Body of pancreas (tissue), 4 donors: ENCODE data around the gene CLDN6. TPM values are rescaled to one million over a fixed set of nuclear protein-coding genes. Genes with fewer than 3 reads are reported as not detected.
A peak's percentile ranks its signal among the peaks of the same experiment; 100 is the strongest.

Experiments
- ATAC-seq: fragments of 150-250 bp; one replicate; pipeline ENCODE4 v1.9.1; 2016
- DNase-seq, 4 donors: peaks; one replicate each; pipeline ENCODE4 v3.0.0-alpha.2; 2019
- H3K27ac ChIP-seq, 4 donors: fragments of 200-600 bp; sonication (generic); 1 replicate in 3 of 4; 2 replicates in 1 of 4; pipeline versions ENCODE4 v1.5.1 to v1.6.1; 2016 to 2019; ENCODE audit warnings: mild to moderate bottlenecking in 1 of 4, mixed read lengths in 1 of 4, moderate library complexity in 1 of 4
- H3K27me3 ChIP-seq, 2 donors: fragments of 200-600 bp; sonication (generic); one replicate each; pipeline ENCODE4 v1.6.0; 2016; ENCODE audit warnings: mild to moderate bottlenecking in 1 of 2
- H3K36me3 ChIP-seq, 2 donors: fragments of 200-600 bp; sonication (generic); replicated peaks in 1 of 2; 2 replicates each; pipeline ENCODE4 v1.5.1; 2016; ENCODE audit warnings: low read depth in 2 of 2; ENCODE audit not compliant: insufficient read depth in 1 of 2
- H3K4me1 ChIP-seq: fragments of 200-600 bp; sonication (generic); one replicate; pipeline ENCODE4 v1.6.0; 2016
- H3K4me3 ChIP-seq, 2 donors: fragments of 200-600 bp; sonication (generic); 1 replicate in 1 of 2; 2 replicates in 1 of 2; pipeline ENCODE4 v1.5.1; 2016 to 2019
- H3K9me3 ChIP-seq, 3 donors: fragments of 200-600 bp; sonication (generic); 1 replicate in 2 of 3; 2 replicates in 1 of 3; pipeline ENCODE4 v1.5.1; 2016
- POLR2A ChIP-seq, 3 donors: fragments of 450-650 bp; IDR thresholded peaks; one replicate each; pipeline ENCODE4 v1.6.1; 2016; ENCODE audit warnings: antibody characterized with exemption in 3 of 3, mild to moderate bottlenecking in 2 of 3
- WGBS, 2 donors: methylation state at CpG; one replicate each; pipeline ENCODE4 v1.1.5; 2017; 5-methylcytosine and 5-hydroxymethylcytosine counted together
- intact Hi-C: fragments of 100-400 bp; cut with DNase I; formaldehyde crosslinking; loops from one replicate; pipeline ENCODE4 v1.15.1; 2023
- total RNA-seq, 2 donors: library from RNA; depleted of rRNA; stranded (reverse); fragments of >200 nt; gene quantifications; one replicate each; pipeline ENCODE4 v1.1.0, GENCODE V29; 2016
- TF ChIP-seq, protein P1 (sequence below), 7 experiments: fragments of 450-650 bp in 4 of 7; fragments of 200-600 bp in 3 of 7; sonication (generic) in 3 of 7; IDR thresholded peaks; one replicate each; pipeline ENCODE4 v1.5.1; 2016 to 2019; ENCODE audit warnings: antibody characterized with exemption in 7 of 7

Gene CLDN6
- total RNA-seq, 2 donors from 2014 or later = 0.33 to 0.78 TPM

DNA sequence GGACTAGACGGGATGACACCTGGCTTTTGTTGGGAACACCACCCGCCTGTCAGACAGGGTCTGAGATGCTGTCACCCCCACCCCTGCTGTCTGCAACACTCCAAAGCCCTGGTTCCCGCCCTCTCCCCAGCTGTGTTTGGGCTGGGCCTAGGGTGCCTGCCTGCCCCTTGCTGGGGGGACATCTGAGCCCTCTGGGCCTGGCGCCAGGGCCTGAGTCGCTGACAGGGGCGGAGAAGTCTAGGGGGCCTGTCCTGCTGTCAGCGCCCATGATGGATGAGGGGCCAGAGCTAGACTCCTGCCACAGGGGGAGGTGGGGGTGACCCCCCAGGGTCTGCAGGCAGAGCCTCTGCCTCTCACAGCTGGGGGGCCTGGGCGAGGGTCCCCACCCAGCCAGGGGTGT lies 30.1 kb downstream of the CLDN6 start:
- WGBS, 2 donors = 72% methylated on average over 8 of the region's 8 CpGs; no CpG with 5 or more reads in 1 of the 2 donors
- ATAC-seq (no peak), DNase-seq (no peak)

DNA sequence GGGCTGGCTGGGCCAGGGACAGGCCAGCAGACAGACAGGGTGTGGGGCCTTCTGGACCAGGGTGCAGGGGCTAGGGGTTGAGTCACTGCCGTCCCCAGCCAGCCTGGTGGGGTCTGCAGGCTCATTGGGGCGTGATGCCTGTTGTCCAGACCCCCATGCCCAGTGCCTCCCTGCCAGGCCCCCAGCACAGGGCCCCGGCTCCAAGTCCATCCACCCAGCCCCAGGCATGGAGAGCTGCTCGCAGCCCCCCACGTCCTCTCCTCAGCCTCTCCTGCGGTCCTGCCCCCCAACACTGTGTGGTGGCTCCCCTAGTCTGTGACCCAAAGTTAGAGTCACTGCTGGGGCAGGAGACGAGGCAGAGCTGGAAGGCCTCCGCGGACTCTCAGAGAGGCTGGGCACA lies 30.7 kb downstream of the CLDN6 start:
- TF ChIP-seq POLR2A (IDR thresholded peaks at IDR 0.05) = no peak
- TF ChIP-seq, protein P1, sequence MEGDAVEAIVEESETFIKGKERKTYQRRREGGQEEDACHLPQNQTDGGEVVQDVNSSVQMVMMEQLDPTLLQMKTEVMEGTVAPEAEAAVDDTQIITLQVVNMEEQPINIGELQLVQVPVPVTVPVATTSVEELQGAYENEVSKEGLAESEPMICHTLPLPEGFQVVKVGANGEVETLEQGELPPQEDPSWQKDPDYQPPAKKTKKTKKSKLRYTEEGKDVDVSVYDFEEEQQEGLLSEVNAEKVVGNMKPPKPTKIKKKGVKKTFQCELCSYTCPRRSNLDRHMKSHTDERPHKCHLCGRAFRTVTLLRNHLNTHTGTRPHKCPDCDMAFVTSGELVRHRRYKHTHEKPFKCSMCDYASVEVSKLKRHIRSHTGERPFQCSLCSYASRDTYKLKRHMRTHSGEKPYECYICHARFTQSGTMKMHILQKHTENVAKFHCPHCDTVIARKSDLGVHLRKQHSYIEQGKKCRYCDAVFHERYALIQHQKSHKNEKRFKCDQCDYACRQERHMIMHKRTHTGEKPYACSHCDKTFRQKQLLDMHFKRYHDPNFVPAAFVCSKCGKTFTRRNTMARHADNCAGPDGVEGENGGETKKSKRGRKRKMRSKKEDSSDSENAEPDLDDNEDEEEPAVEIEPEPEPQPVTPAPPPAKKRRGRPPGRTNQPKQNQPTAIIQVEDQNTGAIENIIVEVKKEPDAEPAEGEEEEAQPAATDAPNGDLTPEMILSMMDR (IDR thresholded peaks at IDR 0.05) = no peak
- H3K4me1 ChIP-seq = peaks cover 32% of the 10 kb centered on the region
- H3K4me3 ChIP-seq = no peak overlapping the region
- intact Hi-C loops = no loop called here
- no peak overlapping the region for H3K27ac ChIP-seq
- no peak for ATAC-seq
- WGBS, 2 donors = 92% methylated on average over 2 of the region's 9 CpGs; no CpG with 5 or more reads in 1 of the 2 donors
- no peak for DNase-seq
- H3K27me3 ChIP-seq = no peaks in the 10 kb centered on the region
- H3K36me3 ChIP-seq = no peaks in the 10 kb centered on the region
- no peaks in the 10 kb centered on the region for H3K9me3 ChIP-seq

More for the DNA sequence above, 30.1 kb downstream of the CLDN6 start:
- Histone ChIP-seq H3K4me1 (peaks cover 32% of the 10 kb centered on the region), H3K9me3 (no peaks in the 10 kb centered on the region), H3K27me3 (no peaks in the 10 kb centered on the region), H3K27ac (no peak overlapping the region), H3K36me3 (no peaks in the 10 kb centered on the region), H3K4me3 (no peak overlapping the region)
- TF ChIP-seq, protein P1 (IDR thresholded peaks at IDR 0.05) = no peak
- no peak for TF ChIP-seq POLR2A (IDR thresholded peaks at IDR 0.05)
- intact Hi-C loops = no loop called here

DNA sequence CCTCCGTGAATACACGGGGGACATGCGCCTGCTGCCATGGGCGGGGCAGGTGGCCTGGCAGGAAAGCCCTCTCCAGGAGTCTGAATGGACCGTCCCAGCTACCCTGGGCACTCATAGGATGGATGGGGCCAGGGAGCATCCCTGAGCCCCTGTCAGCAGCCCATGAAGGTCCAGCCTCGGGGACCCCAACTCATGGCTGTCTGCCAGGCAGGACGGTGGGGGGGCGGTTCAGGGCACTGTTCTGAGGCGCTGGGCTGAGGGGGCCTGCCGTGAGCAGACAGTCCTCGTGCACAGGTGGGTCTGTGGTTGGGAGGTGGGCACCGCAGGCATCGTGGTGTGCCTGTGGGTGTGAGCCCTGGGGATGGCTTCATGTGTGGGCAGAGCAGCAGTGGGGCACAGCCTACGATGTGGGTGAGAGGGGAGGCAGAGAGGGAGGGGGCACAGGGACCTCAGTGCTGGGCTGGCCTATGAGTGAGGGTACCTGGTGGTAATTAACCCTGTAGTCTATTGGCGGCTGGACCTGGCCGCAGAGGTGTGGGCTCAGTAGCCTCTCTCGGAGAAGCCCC lies 31.3 kb downstream of the CLDN6 start:
- 80 to 89% methylated on average over 3 to 14 of the region's 17 CpGs for WGBS, 2 donors
- peaks cover 32% of the 10 kb centered on the region for H3K4me1 ChIP-seq

DNA sequence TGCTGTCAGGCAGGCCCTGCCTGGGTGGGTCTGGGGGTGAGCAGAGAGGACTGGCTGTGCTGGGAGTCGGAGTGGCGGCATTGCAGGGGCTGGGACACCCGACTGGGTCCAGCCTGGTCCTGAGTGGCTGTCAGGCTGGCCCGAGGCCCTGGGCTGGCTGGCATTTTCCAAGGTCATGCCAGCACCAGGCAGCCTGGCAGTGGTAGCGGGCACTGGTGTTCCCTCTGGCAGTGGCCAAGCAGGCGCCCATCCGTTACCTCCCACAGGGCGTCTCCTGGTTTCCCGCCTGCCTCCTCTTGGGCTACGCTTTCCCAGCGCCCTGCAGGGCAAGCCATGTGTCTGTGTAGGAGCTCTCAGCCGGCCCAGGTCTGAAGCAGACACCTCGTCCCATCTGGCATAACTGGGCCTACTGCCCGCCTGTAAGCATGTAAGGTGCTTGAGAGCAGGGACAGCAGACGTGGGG lies 32.1 kb downstream of the CLDN6 start:
- WGBS, 2 donors = 0 to 18% methylated on average over 1 to 15 of the region's 15 CpGs
- intact Hi-C loops = no loop called here
- ATAC-seq (peak; percentile 84), DNase-seq (peak; percentile 86 to 93 (median 91))
- H3K27ac ChIP-seq = peak overlapping the region; percentile 77 to 91 (median 85)
- TF ChIP-seq, protein P1 (IDR thresholded peaks at IDR 0.05) = peak in 2 of 7 experiments; percentile 3 to 9
- TF ChIP-seq POLR2A (IDR thresholded peaks at IDR 0.05) = peak in 1 of 3 donors; percentile 17
- no peaks in the 10 kb centered on the region for H3K9me3 ChIP-seq
- peaks cover 37% of the 10 kb centered on the region for H3K4me1 ChIP-seq
- H3K27me3 ChIP-seq = no peaks in the 10 kb centered on the region
- H3K36me3 ChIP-seq = no peaks in the 10 kb centered on the region
- no peak overlapping the region for H3K4me3 ChIP-seq

More for the DNA sequence above, 31.3 kb downstream of the CLDN6 start:
- no peak for TF ChIP-seq POLR2A (IDR thresholded peaks at IDR 0.05)
- TF ChIP-seq, protein P1 (IDR thresholded peaks at IDR 0.05) = no peak
- no peaks in the 10 kb centered on the region for H3K9me3 ChIP-seq
- H3K27ac ChIP-seq = peak overlapping the region in 3 of 4 donors; percentile 77 to 91 (median 89)
- ATAC-seq = no peak
- H3K27me3 ChIP-seq = no peaks in the 10 kb centered on the region
- no peak overlapping the region for H3K4me3 ChIP-seq
- intact Hi-C loops = no loop called here
- no peaks in the 10 kb centered on the region for H3K36me3 ChIP-seq
- DNase-seq = no peak

DNA sequence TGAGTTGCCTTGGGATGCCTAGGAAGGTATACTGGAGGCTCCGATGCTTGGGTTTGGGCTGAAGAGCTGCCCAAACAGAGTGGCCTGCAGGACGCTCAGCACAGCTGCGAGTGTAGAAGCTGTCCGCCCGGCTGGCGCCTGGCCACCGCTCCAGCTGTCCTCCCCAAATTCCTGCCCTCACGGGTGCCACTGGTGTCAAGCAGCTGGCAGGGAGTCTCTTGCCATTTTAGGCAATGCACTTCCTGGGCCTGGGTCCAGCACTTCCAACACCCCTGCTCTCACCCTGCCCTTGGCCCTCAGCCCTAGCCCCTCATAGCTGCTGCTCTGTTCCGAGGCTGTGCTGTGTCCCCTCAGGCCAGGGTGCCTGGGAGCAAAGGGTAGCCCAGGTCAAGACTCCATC lies 32.5 kb downstream of the CLDN6 start:
- Histone ChIP-seq H3K4me1 (peaks cover 41% of the 10 kb centered on the region), H3K9me3 (no peaks in the 10 kb centered on the region), H3K4me3 (no peak overlapping the region), H3K27me3 (no peaks in the 10 kb centered on the region), H3K27ac (peak overlapping the region; percentile 77 to 91 (median 85)), H3K36me3 (no peaks in the 10 kb centered on the region)
- ATAC-seq = peak; percentile 64
- TF ChIP-seq POLR2A (IDR thresholded peaks at IDR 0.05) = no peak
- intact Hi-C loops = no loop called here
- WGBS, 2 donors = 26% methylated on average over 9 of the region's 9 CpGs; no CpG with 5 or more reads in 1 of the 2 donors
- peak; percentile 81 to 90 (median 85) for DNase-seq
